ENCODE data around the gene ACSL6.

Gene ACSL6

DNA sequence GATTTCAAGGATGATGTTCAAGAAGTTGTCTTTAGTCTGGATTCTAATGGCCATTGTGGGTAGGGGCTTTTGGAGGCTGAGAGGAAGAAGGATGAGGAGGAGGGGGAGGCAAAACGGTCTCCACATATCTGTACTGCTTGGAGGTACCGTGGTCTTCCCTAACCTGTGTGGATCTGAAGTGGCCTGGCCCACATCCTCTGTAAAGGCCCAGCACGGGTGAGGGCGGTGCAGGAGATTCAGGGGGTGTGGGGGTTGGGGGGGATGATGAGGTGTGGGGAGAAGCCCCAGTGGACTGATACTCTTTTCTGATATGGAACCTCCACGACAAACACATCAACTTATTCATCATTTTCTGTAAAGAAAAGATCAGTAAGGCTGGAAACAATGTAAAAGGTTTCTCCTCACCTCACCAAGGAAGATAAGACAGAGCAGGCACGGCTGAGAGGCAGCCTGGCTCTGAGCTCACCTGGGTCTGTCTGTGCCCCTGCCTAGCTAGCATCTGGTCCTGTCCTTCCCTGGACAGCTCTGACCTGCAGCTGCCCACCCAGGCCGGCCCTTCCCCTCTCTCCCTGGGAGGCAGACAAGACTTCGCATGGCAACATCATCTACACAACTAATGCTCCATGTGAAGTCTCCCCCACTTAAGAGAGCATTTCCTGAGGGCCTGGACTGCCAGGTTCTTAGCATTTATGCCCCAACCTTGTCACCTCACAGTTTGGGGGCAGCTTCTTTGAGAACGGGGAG, 43.4 kb upstream of the ACSL6 start:
- Histone ChIP-seq H3K9me3 (ENCODE audit: control insufficient read depth, low read length) (no peaks in the 10 kb centered on the region), H3K4me3 (ENCODE audit: low read length) (no peak overlapping the region), H3K36me3 (ENCODE audit: control insufficient read depth, insufficient read depth, low read length, severe bottlenecking) (no peaks in the 10 kb centered on the region), H3K27me3 (replicated peaks; ENCODE audit: control insufficient read depth, insufficient read depth, low read length) (peaks cover 50% of the 10 kb centered on the region), H3K9ac (ENCODE audit: low read length) (no peak overlapping the region), H3K4me1 (ENCODE audit: control insufficient read depth, insufficient read depth, low read length) (no peaks in the 10 kb centered on the region)
- DNase-seq (ENCODE audit: low read depth): no peak

DNA sequence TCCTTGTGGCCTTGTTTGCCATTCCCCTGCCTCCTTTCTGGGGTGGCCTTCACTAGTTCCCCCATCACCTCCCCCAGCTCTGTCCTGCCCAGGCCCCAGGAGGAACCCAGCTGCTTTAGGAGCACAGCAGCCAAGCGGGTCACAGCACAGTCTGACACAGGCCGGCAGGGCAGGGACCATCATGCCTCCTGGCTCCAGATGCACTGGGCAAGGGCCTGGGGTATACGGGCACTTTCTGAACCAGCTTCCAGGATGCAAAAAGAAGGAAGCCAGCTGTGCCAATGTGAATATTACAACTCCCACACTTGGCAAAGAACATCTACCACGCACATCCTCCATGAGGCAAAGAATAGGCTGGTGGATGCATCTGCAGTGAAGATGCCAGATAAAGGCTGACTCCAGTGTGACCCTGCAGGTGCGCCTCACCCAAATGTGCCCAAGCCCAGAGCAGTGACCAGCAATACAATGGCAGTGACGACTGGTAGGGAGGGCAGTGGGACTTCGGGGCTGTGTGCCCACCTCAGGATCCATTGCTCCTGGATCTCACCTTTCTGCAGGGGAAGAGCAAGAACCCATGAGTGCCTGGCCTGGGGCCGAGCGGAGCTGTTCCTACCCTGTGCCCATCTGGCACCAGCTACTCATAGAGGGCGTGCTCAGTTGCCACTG, 42.7 kb upstream of the ACSL6 start:
- Histone ChIP-seq H3K4me3 (ENCODE audit: low read length) (no peak overlapping the region), H3K9ac (ENCODE audit: low read length) (no peak overlapping the region), H3K9me3 (ENCODE audit: control insufficient read depth, low read length) (no peaks in the 10 kb centered on the region), H3K36me3 (ENCODE audit: control insufficient read depth, insufficient read depth, low read length, severe bottlenecking) (no peaks in the 10 kb centered on the region), H3K4me1 (ENCODE audit: control insufficient read depth, insufficient read depth, low read length) (no peaks in the 10 kb centered on the region), H3K27me3 (replicated peaks; ENCODE audit: control insufficient read depth, insufficient read depth, low read length) (peaks cover 46% of the 10 kb centered on the region)
- no peak for DNase-seq (ENCODE audit: low read depth)

DNA sequence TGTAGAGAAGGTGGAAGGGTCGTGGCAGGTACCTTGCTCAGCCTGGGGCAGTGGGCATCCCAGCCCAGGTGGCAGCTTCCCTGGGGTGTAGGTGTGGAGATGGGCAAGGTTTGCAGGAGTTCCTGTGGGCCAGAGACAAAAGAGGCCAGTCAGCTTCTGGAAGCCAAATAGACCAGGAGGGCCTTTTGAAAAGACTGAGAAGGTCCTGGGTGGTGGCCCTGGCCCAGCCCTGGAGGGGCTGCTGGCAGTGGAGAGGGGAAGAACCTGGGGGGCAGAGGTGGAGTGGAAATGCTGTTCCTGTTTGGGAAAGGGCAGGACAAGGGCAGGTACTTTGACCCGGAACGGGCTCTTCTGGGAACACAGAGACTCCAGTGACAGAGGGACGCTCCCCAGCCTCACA, 42.0 kb upstream of the ACSL6 start:
- Histone ChIP-seq H3K9ac (ENCODE audit: low read length) (no peak overlapping the region), H3K4me1 (ENCODE audit: control insufficient read depth, insufficient read depth, low read length) (no peaks in the 10 kb centered on the region), H3K36me3 (ENCODE audit: control insufficient read depth, insufficient read depth, low read length, severe bottlenecking) (no peaks in the 10 kb centered on the region), H3K4me3 (ENCODE audit: low read length) (no peak overlapping the region), H3K27me3 (replicated peaks; ENCODE audit: control insufficient read depth, insufficient read depth, low read length) (peaks cover 41% of the 10 kb centered on the region), H3K9me3 (ENCODE audit: control insufficient read depth, low read length) (no peaks in the 10 kb centered on the region)
- no peak for DNase-seq (ENCODE audit: low read depth)

DNA sequence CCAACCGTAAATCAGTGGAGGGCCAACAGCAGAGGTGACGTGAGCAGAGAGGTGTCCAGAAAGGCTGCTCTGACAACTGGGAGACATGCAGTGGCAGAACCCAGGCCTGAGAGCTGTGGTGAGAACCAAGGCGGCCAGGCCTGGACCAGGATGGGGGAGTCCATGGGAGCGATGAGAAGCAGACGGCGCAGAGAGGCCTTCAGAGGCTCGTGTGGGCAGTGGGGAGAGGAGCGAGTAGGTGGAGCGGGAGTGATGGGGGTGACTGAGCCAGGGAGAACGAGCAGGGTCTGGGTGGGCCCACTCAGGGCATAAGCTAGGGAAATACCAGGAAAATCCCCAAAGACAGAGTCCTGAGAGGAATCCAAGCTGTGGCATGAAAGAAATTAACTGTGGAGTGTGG, 41.1 kb upstream of the ACSL6 start:
- Histone ChIP-seq H3K27me3 (replicated peaks; ENCODE audit: control insufficient read depth, insufficient read depth, low read length) (peaks cover 37% of the 10 kb centered on the region), H3K36me3 (ENCODE audit: control insufficient read depth, insufficient read depth, low read length, severe bottlenecking) (no peaks in the 10 kb centered on the region), H3K4me3 (ENCODE audit: low read length) (no peak overlapping the region), H3K4me1 (ENCODE audit: control insufficient read depth, insufficient read depth, low read length) (no peaks in the 10 kb centered on the region), H3K9ac (ENCODE audit: low read length) (no peak overlapping the region), H3K9me3 (ENCODE audit: control insufficient read depth, low read length) (no peaks in the 10 kb centered on the region)
- DNase-seq (ENCODE audit: low read depth): no peak

DNA sequence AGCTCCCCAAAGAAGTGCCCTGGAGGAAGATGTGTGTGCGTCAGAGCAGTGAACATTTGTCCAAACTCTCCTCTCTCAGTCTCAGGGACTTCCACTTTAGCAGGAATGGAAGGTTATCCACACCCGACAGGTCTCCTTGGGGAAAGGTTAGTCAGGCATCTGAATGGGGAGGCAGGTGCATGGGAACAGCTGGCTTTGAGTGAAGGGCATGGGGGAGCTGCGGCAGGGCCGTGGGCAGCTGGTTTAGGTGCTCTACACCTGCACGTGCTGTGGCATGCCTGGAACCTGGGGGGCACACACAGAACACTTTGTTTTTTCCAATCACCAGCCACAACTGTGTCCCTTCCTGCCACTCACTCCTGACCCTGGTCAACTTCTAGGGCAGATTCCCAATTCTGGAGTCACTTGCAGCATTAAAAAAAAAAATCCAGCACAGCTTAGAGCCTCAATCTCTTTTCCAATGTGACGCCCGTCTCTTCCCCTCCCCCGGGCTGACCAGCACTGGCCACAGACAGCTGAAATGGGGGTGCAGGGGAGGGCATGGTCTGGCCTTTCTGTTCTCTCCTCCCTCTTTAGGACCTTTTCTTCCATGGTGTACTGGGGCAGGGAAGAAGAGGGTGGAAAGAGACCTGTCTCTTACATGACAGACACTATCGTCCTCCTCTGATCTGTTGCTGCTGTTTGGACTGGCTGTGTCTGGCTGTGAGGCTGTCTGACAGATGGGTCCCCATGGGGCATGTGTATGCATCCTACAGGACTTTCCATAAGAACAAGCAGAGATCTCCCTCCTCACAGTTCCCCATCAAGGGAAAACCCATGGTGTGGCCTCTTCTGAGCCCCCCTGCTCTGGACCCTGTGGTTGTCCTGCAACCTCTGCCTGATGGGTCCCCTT, 39.4 kb upstream of the ACSL6 start:
- Histone ChIP-seq H3K9me3 (ENCODE audit: control insufficient read depth, low read length) (no peaks in the 10 kb centered on the region), H3K9ac (ENCODE audit: low read length) (no peak overlapping the region), H3K27me3 (replicated peaks; ENCODE audit: control insufficient read depth, insufficient read depth, low read length) (peaks cover 34% of the 10 kb centered on the region), H3K36me3 (ENCODE audit: control insufficient read depth, insufficient read depth, low read length, severe bottlenecking) (no peaks in the 10 kb centered on the region), H3K4me1 (ENCODE audit: control insufficient read depth, insufficient read depth, low read length) (no peaks in the 10 kb centered on the region), H3K4me3 (ENCODE audit: low read length) (no peak overlapping the region)
- DNase-seq (ENCODE audit: low read depth): no peak

DNA sequence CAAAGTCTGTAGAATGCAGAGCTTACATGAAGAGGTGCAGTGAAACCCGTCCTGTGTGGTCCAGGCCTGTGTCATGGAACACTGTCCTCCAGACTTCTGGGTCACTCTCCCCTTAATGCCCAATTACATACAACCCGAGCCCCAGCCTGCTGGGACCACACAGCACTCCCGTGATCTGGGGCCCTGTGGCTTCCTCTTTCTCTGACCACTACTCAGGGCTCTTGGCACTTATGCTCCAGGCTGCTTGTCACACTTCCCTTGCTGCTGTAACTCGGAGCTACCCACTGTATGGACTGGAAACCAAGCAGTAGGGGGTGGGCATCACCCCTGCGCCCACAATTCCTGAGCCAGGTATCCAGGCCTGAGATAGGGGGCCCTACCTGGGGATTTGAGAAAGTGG, 38.7 kb upstream of the ACSL6 start:
- H3K27me3 ChIP-seq (replicated peaks; ENCODE audit: control insufficient read depth, insufficient read depth, low read length): peaks cover 34% of the 10 kb centered on the region
- no peak for DNase-seq (ENCODE audit: low read depth)
- no peak overlapping the region for H3K4me3 ChIP-seq (ENCODE audit: low read length)

DNA sequence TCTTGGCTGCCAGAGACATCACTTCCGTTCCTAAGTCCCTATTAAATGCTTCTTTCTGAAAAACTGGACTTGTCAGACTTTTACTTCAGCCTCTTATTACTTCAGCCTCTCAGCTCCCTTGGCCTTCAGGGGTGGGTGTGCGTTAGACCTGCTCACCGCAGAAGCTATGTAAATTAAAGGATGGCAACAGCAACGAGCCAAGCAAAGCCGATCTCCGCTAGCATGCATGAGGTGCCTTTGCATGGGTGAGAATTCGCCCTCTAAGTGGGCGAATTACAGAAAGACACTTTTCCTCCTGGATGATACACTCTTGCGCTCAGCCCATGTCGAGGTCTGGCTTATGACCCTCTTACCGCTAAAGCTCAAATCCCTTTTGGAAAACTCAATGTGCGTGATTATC, 38.1 kb upstream of the ACSL6 start:
- Histone ChIP-seq H3K36me3 (ENCODE audit: control insufficient read depth, insufficient read depth, low read length, severe bottlenecking) (no peaks in the 10 kb centered on the region), H3K4me3 (ENCODE audit: low read length) (no peak overlapping the region), H3K4me1 (ENCODE audit: control insufficient read depth, insufficient read depth, low read length) (no peaks in the 10 kb centered on the region), H3K9me3 (ENCODE audit: control insufficient read depth, low read length) (no peaks in the 10 kb centered on the region), H3K9ac (ENCODE audit: low read length) (no peak overlapping the region), H3K27me3 (replicated peaks; ENCODE audit: control insufficient read depth, insufficient read depth, low read length) (peaks cover 34% of the 10 kb centered on the region)
- DNase-seq (ENCODE audit: low read depth): no peak

More for the DNA sequence above, 38.7 kb upstream of the ACSL6 start:
- Histone ChIP-seq H3K9me3 (ENCODE audit: control insufficient read depth, low read length) (no peaks in the 10 kb centered on the region), H3K9ac (ENCODE audit: low read length) (no peak overlapping the region), H3K4me1 (ENCODE audit: control insufficient read depth, insufficient read depth, low read length) (no peaks in the 10 kb centered on the region), H3K36me3 (ENCODE audit: control insufficient read depth, insufficient read depth, low read length, severe bottlenecking) (no peaks in the 10 kb centered on the region)

DNA sequence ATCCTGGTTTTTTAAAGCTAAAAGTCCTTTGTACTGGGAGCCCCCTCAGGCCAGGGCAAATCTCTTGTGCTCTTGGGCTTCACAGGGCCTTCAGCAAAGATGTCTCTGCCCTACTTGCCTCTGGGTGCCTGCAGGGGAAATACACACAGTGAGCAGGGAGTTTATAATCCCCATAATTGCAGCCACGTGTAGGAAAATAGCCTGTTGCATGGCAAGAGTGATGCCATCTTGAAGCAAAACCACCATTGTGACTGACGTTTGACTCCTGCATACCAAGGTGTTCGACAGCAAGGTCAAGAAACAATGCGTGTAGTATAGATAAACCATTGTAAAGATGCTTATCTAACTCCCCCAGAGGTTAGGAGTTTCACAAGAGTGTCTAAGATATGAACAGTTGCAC, 37.6 kb upstream of the ACSL6 start:
- DNase-seq (ENCODE audit: low read depth): no peak
- Histone ChIP-seq H3K4me3 (ENCODE audit: low read length) (no peak overlapping the region), H3K36me3 (ENCODE audit: control insufficient read depth, insufficient read depth, low read length, severe bottlenecking) (no peaks in the 10 kb centered on the region), H3K27me3 (replicated peaks; ENCODE audit: control insufficient read depth, insufficient read depth, low read length) (peaks cover 30% of the 10 kb centered on the region), H3K4me1 (ENCODE audit: control insufficient read depth, insufficient read depth, low read length) (no peaks in the 10 kb centered on the region), H3K9me3 (ENCODE audit: control insufficient read depth, low read length) (no peaks in the 10 kb centered on the region), H3K9ac (ENCODE audit: low read length) (no peak overlapping the region)

DNA sequence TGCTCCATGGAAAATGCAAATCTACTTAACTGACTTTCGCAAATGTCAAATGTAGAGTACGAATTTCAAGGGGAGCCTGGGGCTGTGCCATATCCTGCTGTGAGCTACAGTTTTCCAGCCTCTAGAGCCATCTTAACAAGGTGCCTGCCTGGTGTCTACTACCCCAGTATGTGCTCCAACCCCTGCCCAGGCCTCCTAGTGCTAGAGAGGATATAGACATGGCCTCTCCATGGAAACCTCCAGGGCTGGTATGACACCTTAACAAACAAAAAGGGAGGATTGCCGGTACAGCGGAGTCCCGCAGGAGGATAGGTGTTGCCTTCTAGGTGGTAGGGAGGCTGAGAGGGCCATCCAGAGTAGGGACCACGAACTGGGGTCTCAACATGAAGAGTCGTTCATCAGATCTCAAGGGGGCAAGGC, 35.4 kb upstream of the ACSL6 start:
- Histone ChIP-seq H3K9me3 (ENCODE audit: control insufficient read depth, low read length) (no peaks in the 10 kb centered on the region), H3K27me3 (replicated peaks; ENCODE audit: control insufficient read depth, insufficient read depth, low read length) (peaks cover 27% of the 10 kb centered on the region), H3K4me3 (ENCODE audit: low read length) (no peak overlapping the region), H3K4me1 (ENCODE audit: control insufficient read depth, insufficient read depth, low read length) (no peaks in the 10 kb centered on the region), H3K9ac (ENCODE audit: low read length) (no peak overlapping the region), H3K36me3 (ENCODE audit: control insufficient read depth, insufficient read depth, low read length, severe bottlenecking) (no peaks in the 10 kb centered on the region)
- DNase-seq (ENCODE audit: low read depth): no peak

DNA sequence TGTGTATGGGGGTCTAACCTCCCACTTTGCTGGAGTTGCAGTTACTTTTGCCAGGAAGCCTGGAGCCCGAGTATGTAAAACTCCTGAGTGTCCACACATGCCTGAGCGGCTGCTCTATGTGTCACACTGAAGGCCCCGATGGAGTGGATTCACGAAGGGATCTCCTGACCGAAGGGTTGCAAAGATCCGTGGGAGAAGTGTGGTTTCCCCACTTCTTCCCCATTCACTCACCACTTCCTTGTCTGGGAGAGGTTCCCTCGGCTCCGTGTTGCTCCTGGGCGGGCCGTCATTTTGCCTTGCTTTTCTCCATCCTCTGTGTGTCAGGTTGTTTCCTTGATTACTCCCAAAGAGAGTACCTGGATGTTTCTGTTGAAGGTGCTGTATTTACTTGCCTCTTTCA, 32.7 kb upstream of the ACSL6 start:
- no peak for DNase-seq (ENCODE audit: low read depth)
- no peaks in the 10 kb centered on the region for H3K4me1 ChIP-seq (ENCODE audit: control insufficient read depth, insufficient read depth, low read length)
- H3K36me3 ChIP-seq (ENCODE audit: control insufficient read depth, insufficient read depth, low read length, severe bottlenecking): no peaks in the 10 kb centered on the region
- no peaks in the 10 kb centered on the region for H3K9me3 ChIP-seq (ENCODE audit: control insufficient read depth, low read length)
- H3K9ac ChIP-seq (ENCODE audit: low read length): no peak overlapping the region
- H3K27me3 ChIP-seq (replicated peaks; ENCODE audit: control insufficient read depth, insufficient read depth, low read length): peaks cover 7% of the 10 kb centered on the region
- H3K4me3 ChIP-seq (ENCODE audit: low read length): no peak overlapping the region

DNA sequence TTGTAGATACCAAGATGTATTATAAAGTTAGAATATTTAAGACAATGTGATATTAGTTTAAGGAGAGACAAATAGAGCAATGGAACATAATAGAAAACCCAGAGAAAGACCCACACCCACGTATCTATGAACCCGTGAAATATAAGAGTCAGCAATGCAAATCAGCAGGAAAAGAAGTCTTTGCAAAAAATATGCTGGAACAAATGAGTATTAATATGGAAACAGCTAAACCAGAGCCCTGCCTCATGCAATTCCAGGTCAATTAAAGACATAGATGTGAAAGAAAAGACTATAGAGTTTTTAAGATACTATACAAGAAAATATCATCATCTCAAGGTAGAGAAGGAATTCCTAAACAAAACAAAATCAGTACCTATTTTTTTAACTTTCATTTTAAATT, 25.9 kb upstream of the ACSL6 start:
- no peaks in the 10 kb centered on the region for H3K36me3 ChIP-seq (ENCODE audit: control insufficient read depth, insufficient read depth, low read length, severe bottlenecking)
- no peak for DNase-seq (ENCODE audit: low read depth)

More for the DNA sequence above, 25.9 kb upstream of the ACSL6 start:
- peaks cover 17% of the 10 kb centered on the region for H3K9me3 ChIP-seq (ENCODE audit: control insufficient read depth, low read length)
- H3K9ac ChIP-seq (ENCODE audit: low read length): no peak overlapping the region
- peaks cover 4% of the 10 kb centered on the region for H3K27me3 ChIP-seq (replicated peaks; ENCODE audit: control insufficient read depth, insufficient read depth, low read length)
- H3K4me1 ChIP-seq (ENCODE audit: control insufficient read depth, insufficient read depth, low read length): no peaks in the 10 kb centered on the region
- H3K4me3 ChIP-seq (ENCODE audit: low read length): no peak overlapping the region
